ENCODE measurements around the gene TTC28.

The TTC28 gene

GRCh38 chr22:28030473-28030872 is 649.2 kb downstream of the TTC28 start:
- no peak for DNase-seq

GRCh38 chr22:28029956-28030355 is 649.7 kb downstream of the TTC28 start:
- no peak for DNase-seq

- peak; percentile 66 for DNase-seq
These were observed 650.3 kb downstream of the TTC28 start for GRCh38 chr22:28029201-28029948.

GRCh38 chr22:28027453-28028448 is 651.9 kb downstream of the TTC28 start:
- peak; percentile 62 for DNase-seq

GRCh38 chr22:28025866-28026575 is 653.6 kb downstream of the TTC28 start:
- DNase-seq, result no peak

DNA sequence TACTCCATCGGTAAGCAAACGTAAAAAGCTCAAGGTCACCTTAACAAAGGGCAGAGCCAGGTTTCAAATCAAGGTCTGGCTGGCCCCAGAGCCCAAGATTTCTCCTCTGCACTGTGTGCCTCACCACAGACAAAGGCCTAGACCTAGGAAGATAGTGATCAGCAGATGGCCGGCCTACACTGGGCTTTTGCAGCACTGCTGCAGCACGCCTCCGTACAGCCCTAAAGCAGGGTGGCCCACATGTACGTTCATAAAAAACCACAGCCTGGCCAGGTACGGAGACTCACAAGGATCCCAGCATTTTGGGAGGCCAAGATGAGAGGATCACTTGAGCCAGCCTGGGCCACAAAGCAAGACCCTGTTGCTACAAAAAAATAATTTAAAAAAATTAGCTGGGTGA is 654.3 kb downstream of the TTC28 start:
- DNase-seq, result peak; percentile 70

GRCh38 chr22:28024422-28024888 is 655.2 kb downstream of the TTC28 start:
- no peak for DNase-seq

DNA sequence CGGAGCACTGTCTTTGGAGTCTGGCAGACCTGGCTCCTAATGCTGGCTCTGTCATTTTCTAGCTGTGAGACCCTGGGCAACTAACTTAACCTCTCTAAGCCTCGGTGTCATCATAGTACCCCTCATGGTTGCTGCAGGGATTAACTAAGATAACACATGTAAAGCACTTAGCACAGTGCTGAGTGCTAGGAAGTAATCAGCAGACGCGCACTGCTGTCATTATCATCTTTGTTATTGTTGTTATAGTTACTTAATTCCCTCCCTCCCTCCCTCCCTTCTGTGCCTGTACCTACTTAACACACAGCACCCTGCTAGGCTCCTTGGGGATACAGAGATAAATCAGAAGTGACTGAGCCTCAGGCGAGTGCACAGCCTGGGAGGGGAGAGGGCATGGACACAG is 655.9 kb downstream of the TTC28 start:
- DNase-seq, result no peak

DNA sequence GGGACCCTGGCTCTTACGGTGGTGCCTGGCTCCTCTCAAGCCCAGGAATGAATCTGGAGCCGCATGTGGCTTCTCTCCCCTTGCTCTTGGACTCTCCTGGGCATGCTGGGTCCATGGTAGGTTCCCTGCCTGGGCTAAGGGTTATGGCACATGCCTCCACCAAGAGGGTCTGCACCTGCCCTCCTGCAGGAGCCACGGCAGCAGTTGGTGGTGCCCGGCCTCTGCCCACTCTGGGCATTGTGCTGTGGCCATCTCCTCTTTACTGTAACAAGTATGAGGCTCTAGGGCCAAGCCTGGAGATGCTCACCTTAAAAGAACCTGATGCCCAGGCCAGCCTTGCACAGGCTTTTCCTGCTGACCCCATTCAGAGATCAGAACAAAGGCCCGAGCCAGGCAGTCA is 656.6 kb downstream of the TTC28 start:
- DNase-seq, result no peak

DNA sequence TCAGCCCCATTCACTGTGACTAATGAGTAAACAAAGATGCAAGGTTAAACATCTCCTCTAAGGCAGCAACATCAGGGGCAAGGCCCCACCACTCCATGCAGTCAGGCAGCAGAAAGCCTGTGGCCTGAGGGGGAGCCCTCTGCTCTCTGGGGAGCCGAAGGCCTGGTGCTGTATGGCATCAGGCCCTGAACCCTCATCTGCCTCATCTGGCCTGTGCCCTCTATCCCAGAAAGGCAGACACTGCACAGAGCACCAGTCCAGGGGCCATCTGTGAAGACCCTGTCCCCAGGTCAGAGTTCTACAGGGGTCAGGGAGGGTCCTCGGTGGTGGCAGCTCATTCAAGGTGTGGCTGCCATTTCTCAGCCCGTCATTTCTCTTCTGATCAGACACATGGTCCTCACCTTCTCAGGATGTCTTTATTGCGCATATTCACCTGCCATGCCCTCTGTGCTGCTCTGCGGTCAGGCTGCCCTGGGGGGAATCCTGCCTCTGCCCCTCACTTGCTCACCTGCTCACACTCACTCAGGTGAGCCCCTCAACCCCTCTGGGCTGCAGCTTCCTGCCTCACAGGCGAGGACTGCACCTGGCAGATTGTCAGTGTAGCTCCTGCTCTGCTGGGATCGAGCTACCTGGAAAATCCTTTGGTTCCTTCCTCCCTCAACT is 657.5 kb downstream of the TTC28 start:
- DNase-seq, result no peak

GRCh38 chr22:28021116-28021997 is 658.3 kb downstream of the TTC28 start:
- DNase-seq, result no peak

DNA sequence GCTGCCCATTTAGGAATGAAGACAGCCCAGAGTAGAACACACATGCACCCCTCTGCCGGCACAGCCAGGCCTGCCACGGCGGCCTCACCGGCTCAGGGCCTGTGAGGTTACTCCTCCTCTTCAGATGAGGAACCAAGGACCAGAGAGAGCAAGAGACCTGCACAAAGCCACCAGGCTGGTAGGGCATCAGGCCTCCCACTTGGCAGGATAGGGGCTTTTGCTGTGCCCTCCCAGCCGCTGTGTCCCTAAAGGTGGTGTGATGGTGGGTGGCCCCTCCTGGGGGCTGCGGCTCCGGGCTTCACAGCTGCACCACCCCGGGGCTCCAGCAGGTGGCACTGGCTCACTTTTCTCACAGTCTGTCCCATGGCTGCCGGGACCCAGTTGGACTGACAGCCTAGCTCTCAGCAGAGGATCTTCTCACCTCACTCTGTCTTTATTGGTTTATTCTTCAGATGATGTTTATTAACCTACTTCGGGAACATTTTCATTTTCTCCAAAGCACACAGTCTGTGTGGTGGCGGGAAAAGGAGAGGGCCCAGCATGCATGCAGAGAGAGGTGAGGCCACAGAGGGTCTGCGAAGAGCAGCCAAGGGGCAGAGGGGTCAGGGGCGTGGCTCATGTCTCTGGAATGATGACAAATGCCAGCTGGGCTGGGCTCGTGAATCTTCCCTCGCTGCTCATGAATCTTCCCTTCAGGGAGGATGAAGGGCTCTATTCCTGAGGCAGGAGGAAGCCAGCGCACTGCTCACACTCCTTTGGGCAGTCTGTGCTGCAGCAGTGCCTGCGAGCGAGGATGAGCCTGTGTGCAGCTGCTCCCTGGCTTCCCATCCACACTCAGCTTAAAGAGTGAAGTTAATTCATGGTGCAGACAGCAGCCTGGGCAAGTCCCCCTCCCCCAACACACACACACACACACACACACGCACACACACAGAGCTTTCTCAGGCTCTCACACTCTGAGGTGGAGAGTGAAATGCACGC is 659.5 kb downstream of the TTC28 start:
- DNase-seq, result peak; percentile 82

DNA sequence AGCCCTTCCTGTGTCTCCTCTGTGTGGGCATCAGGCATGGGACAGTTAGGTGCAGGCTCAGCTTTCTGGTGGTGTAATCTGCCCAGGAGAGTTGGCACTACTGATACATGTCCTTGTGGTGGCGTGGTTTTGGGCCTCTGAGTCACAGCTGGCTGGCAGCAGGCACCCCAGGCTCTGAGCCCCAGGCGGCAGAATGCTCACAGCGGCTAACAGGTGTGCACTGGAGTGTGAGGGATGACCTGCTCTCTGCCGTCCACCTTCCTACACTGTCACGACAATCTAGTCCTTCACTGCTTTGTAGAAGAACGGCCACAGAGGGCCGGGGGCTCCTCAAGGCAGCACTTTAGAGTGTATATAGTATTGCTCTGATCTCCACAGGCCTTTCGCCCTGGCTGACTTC is 660.3 kb downstream of the TTC28 start:
- peak; percentile 64 for DNase-seq

- no peak for DNase-seq
These were observed 661.1 kb downstream of the TTC28 start for GRCh38 chr22:28018461-28018927.

- no peak for DNase-seq
These were observed 661.8 kb downstream of the TTC28 start for GRCh38 chr22:28017859-28018258.

GRCh38 chr22:28017558-28017820 is 662.2 kb downstream of the TTC28 start:
- DNase-seq, result no peak

- DNase-seq, result no peak
These were observed 662.7 kb downstream of the TTC28 start for GRCh38 chr22:28016781-28017557.

GRCh38 chr22:28015676-28016601 is 663.7 kb downstream of the TTC28 start:
- DNase-seq, result no peak
